ENCODE data around the gene RSAD2. TPM values are rescaled to one million over a fixed set of nuclear protein-coding genes. Genes with fewer than 3 reads are reported as not detected.

RSAD2 gene
- total and polyA plus RNA-seq, 9 of the 15 experiments (the other 6 are each of a cell fraction or from before 2014, with no cell fraction given): 0.15 to 1.4 (median 0.28) TPM

GRCh38 chr2:6937157-6937556, 59.6 kb downstream of the RSAD2 start:
- ATAC-seq (no peak), DNase-seq (ENCODE audit: extremely low read depth in 1 of 4, low spot score in 3 of 4) (no peak), FAIRE-seq (no peak)
- no peak overlapping the region for H3K4me3 ChIP-seq
- H3K27ac ChIP-seq (ENCODE audit: extremely low read depth, low read depth, low read length): no peak overlapping the region
- H3K9ac ChIP-seq (ENCODE audit: insufficient read depth in 1 of 2, low read depth in 2 of 2, low read length in 2 of 2): no peak overlapping the region
- no peaks in the 10 kb centered on the region for H3K36me3 ChIP-seq (ENCODE audit: control insufficient read depth, insufficient read depth, low read length)
- TF ChIP-seq NR3C1 (CRISPR knock-in tag; IDR thresholded peaks at IDR 0.05) (no peak), ZNF239 (CRISPR knock-in tag; IDR thresholded peaks at IDR 0.05) (no peak), RBM34 (IDR thresholded peaks at IDR 0.05; ENCODE audit: borderline replicate concordance, insufficient read depth, low read length) (no peak), CREBBP (IDR thresholded peaks at IDR 0.05; ENCODE audit: low read depth, low read length) (no peak), SP1 (CRISPR knock-in tag; IDR thresholded peaks at IDR 0.05) (no peak), NFRKB (IDR thresholded peaks at IDR 0.05; ENCODE audit: low read depth) (no peak), CBFA2T2 (conservative IDR thresholded peaks at IDR 0.05) (no peak), ZBTB7A (IDR thresholded peaks at IDR 0.05; ENCODE audit: borderline replicate concordance, control insufficient read depth, low read depth, low read length) (no peak), TEAD2 (tag; IDR thresholded peaks at IDR 0.05) (no peak), ZMIZ1 (IDR thresholded peaks at IDR 0.05; ENCODE audit: low read depth in 2 of 2, low read length in 2 of 2) (no peak), BRD9 (IDR thresholded peaks at IDR 0.05; ENCODE audit: low read depth, partially characterized antibody) (no peak)
- TF ChIP-seq, protein P1, sequence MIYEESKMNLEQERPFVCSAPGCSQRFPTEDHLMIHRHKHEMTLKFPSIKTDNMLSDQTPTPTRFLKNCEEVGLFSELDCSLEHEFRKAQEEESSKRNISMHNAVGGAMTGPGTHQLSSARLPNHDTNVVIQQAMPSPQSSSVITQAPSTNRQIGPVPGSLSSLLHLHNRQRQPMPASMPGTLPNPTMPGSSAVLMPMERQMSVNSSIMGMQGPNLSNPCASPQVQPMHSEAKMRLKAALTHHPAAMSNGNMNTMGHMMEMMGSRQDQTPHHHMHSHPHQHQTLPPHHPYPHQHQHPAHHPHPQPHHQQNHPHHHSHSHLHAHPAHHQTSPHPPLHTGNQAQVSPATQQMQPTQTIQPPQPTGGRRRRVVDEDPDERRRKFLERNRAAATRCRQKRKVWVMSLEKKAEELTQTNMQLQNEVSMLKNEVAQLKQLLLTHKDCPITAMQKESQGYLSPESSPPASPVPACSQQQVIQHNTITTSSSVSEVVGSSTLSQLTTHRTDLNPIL (CRISPR knock-in tag; IDR thresholded peaks at IDR 0.05): no peak
- TF ChIP-seq, protein P2, sequence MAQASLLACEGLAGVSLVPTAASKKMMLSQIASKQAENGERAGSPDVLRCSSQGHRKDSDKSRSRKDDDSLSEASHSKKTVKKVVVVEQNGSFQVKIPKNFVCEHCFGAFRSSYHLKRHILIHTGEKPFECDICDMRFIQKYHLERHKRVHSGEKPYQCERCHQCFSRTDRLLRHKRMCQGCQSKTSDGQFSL (CRISPR knock-in tag; IDR thresholded peaks at IDR 0.05): no peak
- TF ChIP-seq, protein P2 (tag; IDR thresholded peaks at IDR 0.05): no peak
- CTCF ChIA-PET (ENCODE audit: low intra/inter-chr PET ratio): no interaction called here
- no TSS peak for BruUV-seq (replicated peaks)
- WGBS (ENCODE audit: insufficient coverage, low coverage, missing lambda C conversion rate): 54% methylated on average over 2 of the region's 2 CpGs
- H3K9me1 ChIP-seq (ENCODE audit: control insufficient read depth, insufficient read depth, low read length): no peaks in the 10 kb centered on the region
- no peak overlapping the region for H2AFZ ChIP-seq (ENCODE audit: low read depth, low read length)
- no peaks in the 10 kb centered on the region for H3K9me3 ChIP-seq (replicated peaks; ENCODE audit: control insufficient read depth, insufficient read depth, low read depth, low read length)
- in situ Hi-C loops (cut with MboI): no loop called here
- intact Hi-C loops (cut with micrococcal nuclease): no loop called here
- no peak overlapping the region for H3K4me2 ChIP-seq (ENCODE audit: insufficient read depth, low read length)
- H3K79me2 ChIP-seq (ENCODE audit: control insufficient read depth, insufficient read depth, low read length): no peaks in the 10 kb centered on the region
- 0 out of 2 replicates have a peak, but pooled peaks cover 6% of the 10 kb centered on the region for H4K20me1 ChIP-seq (replicated peaks; ENCODE audit: control insufficient read depth, insufficient read depth, low read length)
- H3K4me1 ChIP-seq (replicated peaks in 1 of 2; ENCODE audit: control insufficient read depth in 2 of 2, insufficient read depth in 2 of 2, low read length in 2 of 2): no peaks in the 10 kb centered on the region; a peak in 2 of 5 replicates
- no peaks in the 10 kb centered on the region for H3K27me3 ChIP-seq (ENCODE audit: control insufficient read depth in 2 of 2, insufficient read depth in 2 of 2, low read length in 2 of 2)
- POLR2A ChIA-PET: no interaction called here
